Neural progenitor cell (in vitro differentiated cells): Measurements from ENCODE around the gene HAUS8. TPM values are rescaled to one million over a fixed set of nuclear protein-coding genes. Genes with fewer than 3 reads are reported as not detected.
A peak's percentile ranks its signal among the peaks of the same experiment; 100 is the strongest.

Experiments used
- DNase-seq: peaks from one replicate; pipeline ENCODE4 v3.0.0-alpha.2; 2016; ENCODE audit warnings: low spot score
- H2AFZ ChIP-seq: fragments of 200-600 bp; sonication (generic); replicated peaks from 2 replicates; pipeline ENCODE4 v1.6.1; 2016; ENCODE audit warnings: antibody characterized with exemption
- H3F3A ChIP-seq: fragments of 200-600 bp; sonication (generic); 2 replicates; pipeline ENCODE4 v1.6.1; 2016; ENCODE audit warnings: antibody characterized with exemption, low read depth
- H3K27ac ChIP-seq: fragments of 200-600 bp; sonication (generic); 2 replicates; pipeline ENCODE4 v1.5.1; 2016; ENCODE audit warnings: mild to moderate bottlenecking
- H3K27me3 ChIP-seq: fragments of 200-600 bp; sonication (generic); 2 replicates; pipeline ENCODE4 v1.6.1; 2016; ENCODE audit warnings: mild to moderate bottlenecking, moderate library complexity
- H3K36me3 ChIP-seq: fragments of 200-600 bp; sonication (generic); 2 replicates; pipeline ENCODE4 v1.5.1; 2016
- H3K4me1 ChIP-seq: fragments of 200-600 bp; sonication (generic); 2 replicates; pipeline ENCODE4 v1.6.1; 2016; ENCODE audit warnings: mixed run types
- H3K4me2 ChIP-seq: fragments of 200-600 bp; sonication (generic); 2 replicates; pipeline ENCODE4 v1.6.1; 2016
- H3K4me3 ChIP-seq: fragments of 200-600 bp; sonication (generic); 2 replicates; pipeline ENCODE4 v1.5.1; 2016
- H3K79me2 ChIP-seq: fragments of 200-600 bp; sonication (generic); 2 replicates; pipeline ENCODE4 v1.6.1; 2016; ENCODE audit warnings: low read depth
- H3K9ac ChIP-seq: fragments of 200-600 bp; sonication (generic); 2 replicates; pipeline ENCODE4 v1.6.1; 2016
- H3K9me3 ChIP-seq: fragments of 200-600 bp; sonication (generic); 2 replicates; pipeline ENCODE4 v1.5.1; 2016; ENCODE audit warnings: low read depth
- H4K20me1 ChIP-seq: fragments of 200-600 bp; sonication (generic); 2 replicates; pipeline ENCODE4 v1.6.1; 2016; ENCODE audit warnings: low read depth
- H3K27ac Mint-ChIP-seq: 3 replicates; pipeline ENCODE4 v1.8.0; 2021; ENCODE audit warnings: mixed read lengths
- H3K27me3 Mint-ChIP-seq: 2 replicates; pipeline ENCODE4 v1.8.0; 2022; ENCODE audit warnings: low read depth, mild to moderate bottlenecking, inconsistent platforms, moderate library complexity, mixed read lengths; ENCODE audit not compliant: insufficient read depth
- H3K36me3 Mint-ChIP-seq: 3 replicates; pipeline ENCODE4 v1.8.0; 2021; ENCODE audit warnings: mixed read lengths
- H3K4me1 Mint-ChIP-seq: 3 replicates; pipeline ENCODE4 v1.8.0; 2021; ENCODE audit warnings: mixed read lengths
- H3K4me3 Mint-ChIP-seq: 3 replicates; pipeline ENCODE4 v1.8.0; 2021; ENCODE audit warnings: mild to moderate bottlenecking, moderate library complexity, mixed read lengths
- H3K9me3 Mint-ChIP-seq: 3 replicates; pipeline ENCODE4 v1.8.0; 2020; ENCODE audit warnings: mixed read lengths
- CTCF ChIP-seq: fragments of 200-600 bp; sonication (generic); IDR thresholded peaks from 2 replicates; pipeline ENCODE4 v1.5.1; 2017; ENCODE audit warnings: antibody characterized with exemption, mild to moderate bottlenecking
- EZH2 ChIP-seq: fragments of 200-600 bp; sonication (generic); IDR thresholded peaks from 2 replicates; pipeline ENCODE4 v1.6.1; 2017; ENCODE audit warnings: antibody characterized with exemption, mild to moderate bottlenecking, moderate library complexity
- EZH2phosphoT487 ChIP-seq: fragments of 200-600 bp; sonication (generic); IDR thresholded peaks from 2 replicates; pipeline ENCODE4 v1.6.1; 2017; ENCODE audit warnings: antibody characterized with exemption
- total RNA-seq: library from RNA; depleted of rRNA; stranded (reverse); fragments of >200 nt; gene quantifications from 2 replicates; pipeline ENCODE4 v1.2.3, GENCODE V29; 2015; ENCODE audit warnings: low replicate concordance

Gene HAUS8
- total RNA-seq, 1 donor from 2014 or later, result 15.6 TPM

- peaks cover 6% of the 10 kb centered on the region for H3K27me3 Mint-ChIP-seq
- Histone ChIP-seq H3K27ac (no peak overlapping the region), H3K4me3 (no peak overlapping the region), H3F3A (no peaks in the 10 kb centered on the region), H2AFZ (no peak overlapping the region), H3K4me1 (no peaks in the 10 kb centered on the region), H3K9me3 (no peaks in the 10 kb centered on the region), H3K9ac (no peak overlapping the region), H3K79me2 (peaks cover 22% of the 10 kb centered on the region), H3K4me2 (no peak overlapping the region), H4K20me1 (peaks cover 9% of the 10 kb centered on the region), H3K27me3 (no peaks in the 10 kb centered on the region), H3K36me3 (no peaks in the 10 kb centered on the region)
- H3K4me1 Mint-ChIP-seq, result peaks cover 7% of the 10 kb centered on the region
- peaks cover 22% of the 10 kb centered on the region for H3K36me3 Mint-ChIP-seq
- TF ChIP-seq EZH2phosphoT487 (no peak), CTCF (no peak), EZH2 (no peak)
- DNase-seq, result no peak
- no peak overlapping the region for H3K27ac Mint-ChIP-seq
- no peak overlapping the region for H3K4me3 Mint-ChIP-seq
- no peaks in the 10 kb centered on the region for H3K9me3 Mint-ChIP-seq
These were observed 15.3 kb upstream of the HAUS8 start for GRCh38 chr19:17090583-17090982.

- Mint-ChIP-seq H3K27ac (peak overlapping the region; percentile 60), H3K9me3 (no peaks in the 10 kb centered on the region), H3K27me3 (peaks cover 4% of the 10 kb centered on the region), H3K4me1 (peaks cover 3% of the 10 kb centered on the region), H3K4me3 (no peak overlapping the region), H3K36me3 (peaks cover 17% of the 10 kb centered on the region)
- peaks cover 22% of the 10 kb centered on the region for H3K79me2 ChIP-seq
- DNase-seq, result no peak
- H2AFZ ChIP-seq, result no peak overlapping the region
- no peak overlapping the region for H3K4me2 ChIP-seq
- H3K27ac ChIP-seq, result no peak overlapping the region
- no peaks in the 10 kb centered on the region for H3K36me3 ChIP-seq
- no peaks in the 10 kb centered on the region for H3F3A ChIP-seq
- no peak overlapping the region for H3K9ac ChIP-seq
- H3K4me1 ChIP-seq, result no peaks in the 10 kb centered on the region
- no peaks in the 10 kb centered on the region for H3K27me3 ChIP-seq
- H3K4me3 ChIP-seq, result no peak overlapping the region
- TF ChIP-seq EZH2phosphoT487 (no peak), EZH2 (no peak), CTCF (no peak)
- peaks cover 19% of the 10 kb centered on the region for H4K20me1 ChIP-seq
- no peaks in the 10 kb centered on the region for H3K9me3 ChIP-seq
These were observed 13.3 kb upstream of the HAUS8 start for GRCh38 chr19:17088552-17088951.

- no peak overlapping the region for H2AFZ ChIP-seq
- H3K27me3 ChIP-seq, result no peaks in the 10 kb centered on the region
- peaks cover 13% of the 10 kb centered on the region for H3K4me1 Mint-ChIP-seq
- no peak overlapping the region for H3K4me3 Mint-ChIP-seq
- no peak overlapping the region for H3K4me3 ChIP-seq
- TF ChIP-seq CTCF (no peak), EZH2 (no peak), EZH2phosphoT487 (no peak)
- H3K4me2 ChIP-seq, result no peak overlapping the region
- H3K27ac Mint-ChIP-seq, result no peak overlapping the region
- H3K36me3 Mint-ChIP-seq, result peaks cover 18% of the 10 kb centered on the region
- H3K9me3 Mint-ChIP-seq, result no peaks in the 10 kb centered on the region
- H3K79me2 ChIP-seq, result peaks cover 21% of the 10 kb centered on the region
- H3K9me3 ChIP-seq, result no peaks in the 10 kb centered on the region
- H3K27ac ChIP-seq, result no peak overlapping the region
- H3K4me1 ChIP-seq, result no peaks in the 10 kb centered on the region
- peaks cover 28% of the 10 kb centered on the region for H4K20me1 ChIP-seq
- no peaks in the 10 kb centered on the region for H3K36me3 ChIP-seq
- H3F3A ChIP-seq, result no peaks in the 10 kb centered on the region
- H3K9ac ChIP-seq, result no peak overlapping the region
- H3K27me3 Mint-ChIP-seq, result peaks cover 4% of the 10 kb centered on the region
- DNase-seq, result no peak
These were observed 11.6 kb upstream of the HAUS8 start for GRCh38 chr19:17086834-17087233.

GRCh38 chr19:17086120-17086519 lies 10.9 kb upstream of the HAUS8 start:
- H4K20me1 ChIP-seq, result peaks cover 31% of the 10 kb centered on the region
- no peaks in the 10 kb centered on the region for H3K9me3 ChIP-seq
- H3K79me2 ChIP-seq, result peaks cover 27% of the 10 kb centered on the region
- DNase-seq, result no peak
- H3K4me3 ChIP-seq, result no peak overlapping the region
- no peak overlapping the region for H3K4me2 ChIP-seq
- Mint-ChIP-seq H3K4me1 (peaks cover 15% of the 10 kb centered on the region), H3K9me3 (no peaks in the 10 kb centered on the region), H3K4me3 (no peak overlapping the region), H3K27ac (no peak overlapping the region), H3K36me3 (peaks cover 18% of the 10 kb centered on the region), H3K27me3 (peaks cover 4% of the 10 kb centered on the region)
- no peak overlapping the region for H2AFZ ChIP-seq
- H3K9ac ChIP-seq, result no peak overlapping the region
- no peak overlapping the region for H3K27ac ChIP-seq
- H3K27me3 ChIP-seq, result no peaks in the 10 kb centered on the region
- TF ChIP-seq CTCF, result no peak
- no peak for TF ChIP-seq EZH2phosphoT487
- no peak for TF ChIP-seq EZH2
- no peaks in the 10 kb centered on the region for H3K4me1 ChIP-seq
- no peaks in the 10 kb centered on the region for H3K36me3 ChIP-seq
- no peaks in the 10 kb centered on the region for H3F3A ChIP-seq
